Endodermal cell (in vitro differentiated cells): ENCODE results near the gene C6. TPM values are rescaled to one million over a fixed set of nuclear protein-coding genes. Genes with fewer than 3 reads are reported as not detected.

Experiments
- DNase-seq: peaks from one replicate; pipeline ENCODE4 v3.0.0-alpha.2; 2017
- H3K27ac ChIP-seq: 2 replicates; pipeline ENCODE4 v1.5.1; 2013; ENCODE audit warnings: mild to moderate bottlenecking, low read depth, low read length, moderate library complexity
- H3K27me3 ChIP-seq: 2 replicates; pipeline ENCODE4 v1.6.1; 2013; ENCODE audit warnings: mild to moderate bottlenecking, low read length, moderate library complexity; ENCODE audit not compliant: insufficient read depth, control insufficient read depth, poor library complexity, severe bottlenecking
- H3K36me3 ChIP-seq: 2 replicates; pipeline ENCODE4 v1.7.0; 2013; ENCODE audit warnings: mild to moderate bottlenecking, low read length, moderate library complexity; ENCODE audit not compliant: control insufficient read depth, insufficient read depth
- H3K4me1 ChIP-seq: one replicate; pipeline ENCODE4 v1.7.0; 2013; ENCODE audit warnings: low read length; ENCODE audit not compliant: control insufficient read depth, insufficient read depth
- H3K4me3 ChIP-seq: 2 replicates; pipeline ENCODE4 v1.5.1; 2013; ENCODE audit warnings: mild to moderate bottlenecking, low read length, moderate library complexity
- H3K9ac ChIP-seq: 2 replicates; pipeline ENCODE4 v1.6.1; 2013; ENCODE audit warnings: mild to moderate bottlenecking, low read length, moderate library complexity; ENCODE audit not compliant: poor library complexity, severe bottlenecking; ENCODE audit errors: extremely low read depth
- H3K9me3 ChIP-seq: 2 replicates; pipeline ENCODE4 v1.6.1; 2013; ENCODE audit warnings: mild to moderate bottlenecking, low read length, moderate library complexity; ENCODE audit not compliant: control insufficient read depth
- H3K27ac Mint-ChIP-seq: 2 replicates; pipeline ENCODE4 v1.8.0; 2020; ENCODE audit warnings: mixed read lengths
- H3K27me3 Mint-ChIP-seq: 2 replicates; pipeline ENCODE4 v1.8.0; 2021; ENCODE audit warnings: mild to moderate bottlenecking, mixed read lengths; ENCODE audit not compliant: insufficient read depth
- H3K36me3 Mint-ChIP-seq: 2 replicates; pipeline ENCODE4 v1.8.0; 2020; ENCODE audit warnings: low read depth, mixed read lengths
- H3K4me1 Mint-ChIP-seq: 2 replicates; pipeline ENCODE4 v1.8.0; 2020; ENCODE audit warnings: mixed read lengths
- H3K4me3 Mint-ChIP-seq: 2 replicates; pipeline ENCODE4 v1.8.0; 2020; ENCODE audit warnings: mild to moderate bottlenecking, moderate library complexity, mixed read lengths
- H3K9me3 Mint-ChIP-seq: 2 replicates; pipeline ENCODE4 v1.8.0; 2020; ENCODE audit warnings: mild to moderate bottlenecking, mixed read lengths
- CTCF ChIP-seq: fragments of 200-600 bp; sonication (generic); conservative IDR thresholded peaks from 2 replicates; pipeline ENCODE4 v1.5.0; 2021; ENCODE audit warnings: antibody characterized with exemption, mild to moderate bottlenecking
- WGBS, 2 experiments: methylation state at CpG; one replicate each; pipeline versions ENCODE4 v1.1.5 to v1.1.7; 2013; ENCODE audit warnings: missing lambda C conversion rate in 2 of 2, mixed read lengths in 1 of 2; ENCODE audit not compliant: insufficient coverage in 1 of 2, insufficient read length in 1 of 2; 5-methylcytosine and 5-hydroxymethylcytosine counted together
- total RNA-seq, 2 donors: library from RNA; stranded (reverse); fragmentation: NEBNext Ultra II Directional in 1 of 2; extraction: Animal tissue kit (Norgen Biotek cat#: 25700) in 1 of 2; gene quantifications; 2 replicates in 1 of 2; 3 replicates in 1 of 2; pipeline ENCODE4 v1.2.1, GENCODE V29; 2021

Gene C6
- total RNA-seq, 2 donors from 2014 or later, result 0.38 TPM; not detected in 1

GRCh38 chr5:41102341-41102740 lies 111.0 kb downstream of the C6 start:
- no peak overlapping the region for H3K4me3 ChIP-seq
- H3K4me1 ChIP-seq, result no peaks in the 10 kb centered on the region
- H3K27ac Mint-ChIP-seq, result no peak overlapping the region
- no peaks in the 10 kb centered on the region for H3K4me1 Mint-ChIP-seq
- no peaks in the 10 kb centered on the region for H3K9me3 Mint-ChIP-seq
- no peak for TF ChIP-seq CTCF
- H3K9me3 ChIP-seq, result no peaks in the 10 kb centered on the region
- H3K27me3 ChIP-seq, result no peaks in the 10 kb centered on the region
- H3K9ac ChIP-seq, result no peak overlapping the region
- no peaks in the 10 kb centered on the region for H3K36me3 ChIP-seq
- DNase-seq, result no peak
- H3K27ac ChIP-seq, result no peak overlapping the region
- no peaks in the 10 kb centered on the region for H3K36me3 Mint-ChIP-seq
- H3K27me3 Mint-ChIP-seq, result no peaks in the 10 kb centered on the region
- H3K4me3 Mint-ChIP-seq, result no peak overlapping the region

GRCh38 chr5:41097642-41098041 lies 115.7 kb downstream of the C6 start:
- Mint-ChIP-seq H3K9me3 (no peaks in the 10 kb centered on the region), H3K4me3 (no peak overlapping the region), H3K27ac (no peak overlapping the region), H3K27me3 (no peaks in the 10 kb centered on the region), H3K4me1 (peaks cover under 1% of the 10 kb centered on the region), H3K36me3 (no peaks in the 10 kb centered on the region)
- Histone ChIP-seq H3K27ac (no peak overlapping the region), H3K27me3 (no peaks in the 10 kb centered on the region), H3K36me3 (no peaks in the 10 kb centered on the region), H3K4me3 (no peak overlapping the region), H3K9ac (no peak overlapping the region), H3K9me3 (no peaks in the 10 kb centered on the region), H3K4me1 (no peaks in the 10 kb centered on the region)
- 79 to 94% methylated on average over 2 of the region's 2 CpGs for WGBS, 2 experiments
- DNase-seq, result no peak
- TF ChIP-seq CTCF, result no peak

- Histone ChIP-seq H3K27ac (no peak overlapping the region), H3K4me3 (no peak overlapping the region), H3K27me3 (no peaks in the 10 kb centered on the region), H3K9ac (no peak overlapping the region), H3K4me1 (no peaks in the 10 kb centered on the region), H3K36me3 (no peaks in the 10 kb centered on the region), H3K9me3 (no peaks in the 10 kb centered on the region)
- Mint-ChIP-seq H3K4me1 (peaks cover 4% of the 10 kb centered on the region), H3K9me3 (no peaks in the 10 kb centered on the region), H3K27ac (no peak overlapping the region), H3K4me3 (no peak overlapping the region), H3K27me3 (no peaks in the 10 kb centered on the region), H3K36me3 (no peaks in the 10 kb centered on the region)
- 89 to 92% methylated on average over 5 of the region's 5 CpGs for WGBS, 2 experiments
- no peak for TF ChIP-seq CTCF
- DNase-seq, result no peak
These were observed 117.8 kb downstream of the C6 start for GRCh38 chr5:41095324-41096101.
